Pulmonary artery endothelial cell (primary cell): ENCODE data around the gene ADRM1. TPM values are rescaled to one million over a fixed set of nuclear protein-coding genes. Genes with fewer than 3 reads are reported as not detected.

ENCODE experiments used
- DNase-seq: peaks from one replicate; pipeline ENCODE4 v3.0.0-alpha.2; 2011; ENCODE audit warnings: low read depth, low spot score
- total RNA-seq: library from RNA; depleted of rRNA; stranded (reverse); fragments of >200 nt; gene quantifications from 2 replicates; pipeline ENCODE4 v1.2.3, GENCODE V29; 2014

The ADRM1 gene
- total RNA-seq, 1 donor from 2014 or later: 150 TPM

DNA sequence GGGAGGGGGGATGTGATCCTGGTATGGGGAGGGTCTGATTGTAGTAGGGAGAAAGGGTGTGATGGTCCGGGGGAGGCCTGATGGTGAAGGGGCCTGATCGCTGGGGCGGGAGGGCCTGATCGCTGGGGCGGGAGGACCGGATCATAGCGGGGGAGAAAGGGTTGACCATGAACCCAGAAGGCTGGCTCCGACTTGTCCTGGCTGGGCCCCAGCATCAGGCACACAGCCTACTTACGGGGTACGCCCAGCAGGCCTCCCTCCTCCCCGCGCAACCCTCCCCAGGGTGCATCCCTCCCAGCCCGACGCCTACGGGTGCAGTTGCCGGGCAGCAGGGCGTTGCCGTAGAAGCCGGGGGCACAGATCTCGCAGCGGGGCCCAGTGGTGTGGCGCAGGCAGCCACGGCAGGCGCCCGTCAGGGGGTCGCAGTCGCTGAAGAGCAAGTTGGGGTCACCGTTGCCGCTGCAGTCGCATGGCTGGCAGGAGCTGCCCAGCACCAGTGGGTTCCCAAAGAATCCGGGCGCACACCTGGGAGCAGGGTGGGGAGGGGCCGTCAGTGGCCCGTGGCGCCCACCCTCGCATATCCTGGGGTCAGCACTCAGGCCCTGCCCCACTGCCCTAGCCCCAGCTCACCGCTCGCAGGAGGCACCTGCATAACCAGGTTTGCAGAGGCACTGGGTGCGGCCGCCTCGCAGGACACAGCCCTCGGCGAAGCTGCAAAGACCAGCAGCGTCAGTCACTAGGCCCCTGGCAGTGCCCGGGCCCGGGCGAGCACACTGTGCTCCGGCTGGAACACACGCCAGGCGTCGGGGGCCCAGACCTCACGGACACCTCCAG lies 20.6 kb downstream of the ADRM1 start:
- DNase-seq: no peak

GRCh38 chr20:62323980-62324906 lies 21.4 kb downstream of the ADRM1 start:
- no peak for DNase-seq

GRCh38 chr20:62325172-62325905 lies 22.5 kb downstream of the ADRM1 start:
- DNase-seq: no peak

- DNase-seq: no peak
Measured at GRCh38 chr20:62326559-62326958, 23.8 kb downstream of the ADRM1 start.

DNA sequence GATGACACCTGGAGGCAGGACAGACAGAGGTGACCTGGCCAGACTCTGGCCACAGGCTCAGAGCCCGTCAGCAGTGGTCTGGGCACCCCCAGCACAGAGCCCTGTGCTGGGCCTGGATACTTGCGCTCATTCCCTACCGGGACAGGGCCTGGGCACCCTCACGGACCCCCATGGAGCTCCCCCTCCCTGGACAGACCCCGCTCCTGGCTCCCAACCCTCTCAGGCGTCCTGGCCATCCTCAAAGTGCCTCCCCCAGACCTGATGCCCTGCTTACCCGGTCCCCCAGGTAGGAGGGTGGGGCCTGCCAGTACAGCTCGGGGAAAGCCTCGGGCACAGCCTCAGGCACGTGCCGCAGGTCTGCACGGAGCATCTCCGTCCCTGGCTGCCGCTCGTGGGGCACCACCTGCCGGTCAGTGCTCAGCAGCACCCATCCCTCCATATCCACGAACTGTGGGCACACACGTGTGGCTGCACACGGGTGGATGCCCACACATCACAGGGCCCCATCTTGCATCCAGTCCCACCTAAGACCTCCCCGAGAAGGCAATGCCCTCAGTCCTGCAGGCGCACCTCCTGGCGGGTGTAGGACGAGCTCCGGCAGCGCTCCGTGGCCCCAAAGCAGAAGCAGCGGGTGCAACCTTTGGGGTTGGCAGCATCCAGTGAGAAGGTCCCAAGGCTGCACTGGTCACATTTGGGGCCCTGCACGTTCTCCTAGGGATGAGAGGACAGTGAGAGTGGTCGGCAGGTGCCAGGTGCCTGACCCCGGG lies 24.3 kb downstream of the ADRM1 start:
- no peak for DNase-seq

GRCh38 chr20:62327726-62328495 lies 25.1 kb downstream of the ADRM1 start:
- DNase-seq: no peak

DNA sequence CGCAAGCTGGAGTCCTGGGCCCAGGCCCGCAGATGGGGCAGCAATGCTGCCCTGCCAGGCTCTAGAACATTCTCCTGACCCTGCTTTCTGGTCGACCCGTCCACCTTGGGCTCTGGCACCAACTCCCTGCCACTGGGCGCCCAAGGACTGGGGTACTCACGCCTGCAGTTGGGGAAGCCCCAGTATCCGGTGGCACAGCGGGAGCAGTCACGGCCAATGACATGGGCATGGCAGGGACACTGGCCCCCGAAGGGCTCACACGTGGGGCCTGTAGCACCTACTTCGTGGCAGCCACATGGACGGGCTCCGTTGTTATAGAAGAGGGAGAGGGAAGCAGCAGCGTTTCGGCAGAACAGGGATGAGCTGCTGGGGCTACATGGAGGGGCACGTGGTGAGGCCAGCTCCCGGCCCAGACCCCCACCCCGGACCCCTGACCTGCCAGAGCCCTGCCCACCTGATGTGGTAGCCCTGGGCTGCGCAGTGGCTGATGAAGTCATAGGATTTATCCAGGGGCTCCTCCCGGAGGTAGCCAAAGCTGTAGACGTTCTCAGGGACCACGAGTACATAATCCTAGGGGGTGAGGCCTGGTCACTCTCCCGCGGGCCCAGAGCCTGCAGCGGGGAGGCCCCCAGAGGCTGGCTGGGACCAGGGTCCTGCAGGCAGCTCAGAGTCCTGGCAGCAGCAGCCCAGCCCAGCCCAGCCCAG lies 26.0 kb downstream of the ADRM1 start:
- DNase-seq: no peak

DNA sequence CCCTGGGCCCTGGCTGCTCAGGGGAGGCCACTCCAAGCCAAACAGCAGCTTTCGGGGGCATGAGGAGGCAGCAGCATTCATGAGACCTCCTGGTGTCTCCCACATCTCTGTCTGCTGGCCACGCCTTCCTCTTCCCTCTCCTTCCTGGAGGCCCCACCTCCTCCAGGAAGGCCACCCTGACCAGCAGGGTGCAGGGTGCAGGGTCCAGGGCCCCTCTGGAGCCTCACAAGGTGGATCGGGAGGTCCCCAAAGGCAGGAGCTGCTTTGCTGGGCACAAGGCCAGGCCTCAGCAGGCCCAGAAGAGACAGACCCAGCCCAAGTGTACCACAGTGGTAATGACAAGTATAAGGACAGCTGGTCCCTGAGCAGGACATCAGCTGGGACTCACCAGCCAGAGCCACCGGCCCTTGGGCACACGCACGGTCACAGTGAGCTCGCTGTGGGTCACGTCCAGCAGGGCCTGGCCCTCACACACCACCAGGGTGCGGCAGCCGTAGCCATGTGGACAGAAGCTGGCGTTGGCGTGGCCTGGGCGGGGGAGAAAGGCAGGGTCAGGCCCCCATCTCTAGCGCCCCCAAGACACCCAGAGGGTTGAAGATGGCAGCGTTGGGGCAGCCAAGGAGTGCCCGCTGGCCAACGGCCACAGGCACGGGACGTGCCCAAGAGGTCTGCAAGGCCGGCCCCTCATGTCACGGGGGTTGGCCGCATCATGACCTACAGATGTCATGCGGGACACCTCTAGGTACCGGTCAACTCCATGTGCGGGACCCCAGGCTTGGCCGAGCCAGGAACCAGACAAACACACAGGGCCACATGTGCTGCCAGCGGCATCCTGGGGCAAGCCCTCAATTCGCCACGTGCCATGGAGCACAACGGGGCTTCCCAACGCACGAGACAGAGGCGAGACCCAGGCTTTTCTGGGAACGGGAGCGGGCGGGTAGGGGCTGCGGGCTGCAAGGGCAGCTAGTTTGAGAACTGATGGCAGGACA lies 26.9 kb downstream of the ADRM1 start:
- DNase-seq: no peak

DNA sequence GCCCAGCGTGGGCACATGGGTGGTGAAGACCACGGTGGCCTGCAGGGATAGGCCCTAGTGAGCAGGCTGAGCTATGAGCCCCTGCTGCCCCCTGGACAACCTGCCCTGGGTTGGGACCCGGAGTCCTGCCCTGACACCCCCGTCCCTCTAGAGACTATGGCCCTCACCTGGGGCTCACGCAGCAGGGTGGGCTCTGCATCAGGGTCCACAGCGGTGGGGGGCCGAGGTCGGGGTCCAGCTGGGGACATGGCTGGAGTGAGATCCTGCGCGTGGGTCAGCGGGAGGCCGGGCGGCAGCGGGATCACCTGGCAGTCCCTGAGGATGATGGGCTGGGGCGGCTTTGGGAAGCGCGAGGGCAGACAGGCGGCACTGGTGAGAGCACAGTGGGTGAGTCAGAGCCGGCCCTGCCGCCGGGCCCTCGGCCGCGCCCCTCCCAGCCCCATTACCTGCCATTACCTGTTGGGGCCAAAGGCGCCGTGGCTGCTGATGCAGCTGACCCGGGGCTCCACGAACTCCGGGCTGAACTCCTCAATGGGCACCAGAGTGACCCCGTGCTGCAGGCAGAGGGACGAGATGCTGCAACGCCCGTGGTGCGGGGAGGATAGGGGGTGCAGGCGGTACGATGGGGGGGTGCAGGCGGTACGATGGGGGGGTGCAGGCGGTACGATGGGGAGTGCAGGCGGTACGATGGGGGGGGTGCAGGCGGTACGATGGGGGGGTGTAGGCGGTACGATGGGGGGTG lies 27.9 kb downstream of the ADRM1 start:
- no peak for DNase-seq

GRCh38 chr20:62331347-62331746 lies 28.6 kb downstream of the ADRM1 start:
- no peak for DNase-seq

GRCh38 chr20:62332421-62332820 lies 29.6 kb downstream of the ADRM1 start:
- DNase-seq: no peak

GRCh38 chr20:62332989-62333819 lies 30.4 kb downstream of the ADRM1 start:
- DNase-seq: no peak

- DNase-seq: no peak
Measured at GRCh38 chr20:62333820-62334595, 31.2 kb downstream of the ADRM1 start.

- no peak for DNase-seq
Measured at GRCh38 chr20:62334881-62335280, 32.1 kb downstream of the ADRM1 start.

DNA sequence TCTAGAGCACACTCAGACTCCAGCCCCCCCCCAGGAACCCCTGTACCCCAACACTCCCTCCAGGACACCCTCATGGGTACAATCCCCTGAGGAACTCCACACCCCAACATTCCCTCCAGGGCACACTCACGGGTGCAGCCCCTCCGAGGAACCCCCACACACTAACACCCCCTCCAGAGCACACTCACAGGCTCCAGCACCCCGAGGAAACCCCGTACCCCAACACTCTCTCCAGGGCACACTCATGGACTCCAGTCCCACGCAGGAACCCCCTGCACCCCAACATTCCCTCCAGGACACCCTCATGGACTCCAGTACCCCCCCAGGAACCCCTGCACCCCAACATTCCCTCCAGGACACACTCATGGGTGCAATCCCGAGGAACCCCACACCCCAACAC lies 32.7 kb downstream of the ADRM1 start:
- no peak for DNase-seq

DNA sequence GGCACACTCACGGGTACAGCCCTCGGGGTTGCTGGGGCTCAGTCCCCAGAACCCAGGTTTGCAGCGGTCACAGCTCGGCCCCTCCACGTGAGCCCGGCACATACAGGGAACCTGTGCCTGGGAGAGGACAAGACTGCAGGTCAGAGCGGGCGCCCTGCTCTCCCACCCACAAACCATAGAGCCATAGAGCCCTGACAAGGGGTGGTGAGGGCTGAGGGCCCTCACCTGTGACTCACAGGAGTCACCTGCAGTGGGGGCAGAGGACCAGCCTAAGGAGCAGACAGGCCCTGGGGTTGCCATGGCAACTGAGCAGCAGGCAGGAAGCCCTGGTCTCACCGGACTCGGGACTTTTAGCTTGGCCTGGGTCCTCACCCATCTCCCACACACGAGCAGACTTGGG lies 33.5 kb downstream of the ADRM1 start:
- DNase-seq: no peak
